HEK293T (cell line): ENCODE results near the gene TBX5.

Experiments used
- CTCF ChIA-PET: fragments of 350-600 bp; formaldehyde crosslinking; extraction: SDS; loops from one replicate; lab custom pipeline; 2021; ENCODE audit warnings: antibody characterized with exemption, inconsistent platforms; lab: Yijun Ruan, JAX
- POLR2A ChIA-PET: fragments of 350-600 bp; formaldehyde crosslinking; extraction: SDS; loops from one replicate; lab custom pipeline; 2020; ENCODE audit warnings: antibody characterized with exemption, inconsistent platforms; lab: Yijun Ruan, JAX
- DNase-seq: peaks from one replicate; pipeline ENCODE4 v3.0.0; 2012; ENCODE audit warnings: mixed read lengths; ENCODE audit errors: extremely low spot score
- ARNT ChIP-seq: fragments of 450-650 bp; IDR thresholded peaks from 2 replicates; pipeline ENCODE4 v1.6.1; 2017; ENCODE audit warnings: mild to moderate bottlenecking
- BHLHE40 ChIP-seq: fragments of 450-650 bp; IDR thresholded peaks from 2 replicates; pipeline ENCODE4 v1.6.1; 2016; ENCODE audit warnings: mild to moderate bottlenecking, moderate library complexity, borderline replicate concordance
- CTBP1 ChIP-seq: fragments of 450-650 bp; IDR thresholded peaks from 2 replicates; pipeline ENCODE4 v1.6.1; 2016; ENCODE audit warnings: borderline replicate concordance
- ELF4 ChIP-seq: fragments of 450-650 bp; IDR thresholded peaks from 2 replicates; pipeline ENCODE4 v1.6.1; 2017; ENCODE audit warnings: antibody characterized with exemption
- FOXA1 ChIP-seq: fragments of 450-650 bp; IDR thresholded peaks from 2 replicates; pipeline ENCODE4 v1.6.1; 2016; ENCODE audit warnings: mild to moderate bottlenecking
- FOXK2 ChIP-seq: fragments of 450-650 bp; IDR thresholded peaks from 2 replicates; pipeline ENCODE4 v1.6.1; 2016; ENCODE audit warnings: mild to moderate bottlenecking
- FOXM1 ChIP-seq: fragments of 450-650 bp; IDR thresholded peaks from 2 replicates; pipeline ENCODE4 v1.6.1; 2017; ENCODE audit warnings: mild to moderate bottlenecking, borderline replicate concordance
- HDGF ChIP-seq: fragments of 450-650 bp; IDR thresholded peaks from 2 replicates; pipeline ENCODE4 v1.6.1; 2017; ENCODE audit warnings: antibody characterized with exemption, borderline replicate concordance
- L3MBTL2 ChIP-seq: fragments of 450-650 bp; conservative IDR thresholded peaks from 2 replicates; pipeline ENCODE4 v1.6.1; 2016; ENCODE audit warnings: mild to moderate bottlenecking
- LEF1 ChIP-seq: fragments of 450-650 bp; IDR thresholded peaks from 2 replicates; pipeline ENCODE4 v1.6.1; 2017; ENCODE audit warnings: mild to moderate bottlenecking, borderline replicate concordance
- NFRKB ChIP-seq: fragments of 450-650 bp; IDR thresholded peaks from 2 replicates; pipeline ENCODE4 v1.6.1; 2016; ENCODE audit warnings: mild to moderate bottlenecking, moderate library complexity
- PKNOX1 ChIP-seq: fragments of 450-650 bp; IDR thresholded peaks from 2 replicates; pipeline ENCODE4 v1.6.1; 2016
- SP1 ChIP-seq: fragments of 450-650 bp; IDR thresholded peaks from 2 replicates; pipeline ENCODE4 v1.6.1; 2017
- SUZ12 ChIP-seq: fragments of 450-650 bp; IDR thresholded peaks from 2 replicates; pipeline ENCODE4 v1.6.1; 2016; ENCODE audit warnings: mild to moderate bottlenecking
- TARDBP ChIP-seq: fragments of 450-650 bp; IDR thresholded peaks from 2 replicates; pipeline ENCODE4 v1.6.1; 2016
- ZNF384 ChIP-seq: fragments of 450-650 bp; IDR thresholded peaks from 2 replicates; pipeline ENCODE4 v1.6.1; 2016

Gene TBX5

GRCh38 chr12:114343585-114344302 lies 62.2 kb downstream of the TBX5 start:
- TF ChIP-seq LEF1 (no peak), CTBP1 (no peak), PKNOX1 (no peak), NFRKB (no peak), L3MBTL2 (no peak), HDGF (no peak), FOXM1 (no peak), BHLHE40 (no peak), FOXK2 (no peak), ARNT (no peak)
- no peak for DNase-seq
- ChIA-PET CTCF (interaction anchor here (0.5 to 1.6 kb wide), 2 partner anchors 12 to 146 kb away, joined by 3 to 5 read pairs; no protein-coding TSS in a partner anchor), POLR2A (no interaction called here)

- POLR2A ChIA-PET: no interaction called here
- TF ChIP-seq LEF1: no peak
- no peak for TF ChIP-seq SUZ12
- TF ChIP-seq SP1: no peak
- no peak for TF ChIP-seq CTBP1
- TF ChIP-seq HDGF: no peak
- no peak for TF ChIP-seq PKNOX1
- TF ChIP-seq L3MBTL2: no peak
- no peak for TF ChIP-seq ZNF384
- no peak for TF ChIP-seq FOXA1
- no peak for TF ChIP-seq ELF4
- TF ChIP-seq NFRKB: no peak
Measured at GRCh38 chr12:114342656-114343055, 63.3 kb downstream of the TBX5 start.

GRCh38 chr12:114341635-114342034 lies 64.3 kb downstream of the TBX5 start:
- no peak for TF ChIP-seq TARDBP
- no peak for TF ChIP-seq ARNT
- TF ChIP-seq LEF1: no peak
- no peak for TF ChIP-seq SUZ12
- TF ChIP-seq HDGF: no peak
- TF ChIP-seq SP1: no peak
- no peak for TF ChIP-seq FOXM1
- no peak for TF ChIP-seq FOXA1
- no peak for TF ChIP-seq ZNF384
- no peak for TF ChIP-seq CTBP1
- TF ChIP-seq ELF4: no peak
- TF ChIP-seq L3MBTL2: no peak
- TF ChIP-seq FOXK2: no peak
- CTCF ChIA-PET: no interaction called here
- POLR2A ChIA-PET: no interaction called here
- no peak for DNase-seq

More at GRCh38 chr12:114342656-114343055, 63.3 kb downstream of the TBX5 start:
- DNase-seq: no peak
- CTCF ChIA-PET: interaction anchor here (0.6 to 1.6 kb wide), 2 partner anchors 13 to 34 kb away, joined by 3 to 5 read pairs; no protein-coding TSS in a partner anchor

GRCh38 chr12:114340231-114340630 lies 65.7 kb downstream of the TBX5 start:
- no peak for DNase-seq
- ChIA-PET POLR2A (no interaction called here), CTCF (no interaction called here)
- TF ChIP-seq SP1 (no peak), FOXM1 (no peak), BHLHE40 (no peak), L3MBTL2 (no peak), TARDBP (no peak), FOXK2 (no peak), SUZ12 (no peak)

GRCh38 chr12:114339626-114340025 lies 66.3 kb downstream of the TBX5 start:
- POLR2A ChIA-PET: no interaction called here
- CTCF ChIA-PET: no interaction called here

GRCh38 chr12:114335607-114336006 lies 70.3 kb downstream of the TBX5 start:
- DNase-seq: no peak
- TF ChIP-seq CTBP1: no peak
- no peak for TF ChIP-seq NFRKB
- no peak for TF ChIP-seq L3MBTL2
- TF ChIP-seq TARDBP: no peak
- no peak for TF ChIP-seq FOXK2
- TF ChIP-seq ELF4: no peak
- no peak for TF ChIP-seq PKNOX1
- no peak for TF ChIP-seq SP1
- TF ChIP-seq ZNF384: no peak
- no peak for TF ChIP-seq SUZ12
- no peak for TF ChIP-seq FOXA1
- TF ChIP-seq BHLHE40: no peak
- no peak for TF ChIP-seq HDGF
- no peak for TF ChIP-seq ARNT
- no peak for TF ChIP-seq FOXM1
- TF ChIP-seq LEF1: no peak
- CTCF ChIA-PET: no interaction called here
- POLR2A ChIA-PET: no interaction called here

More at GRCh38 chr12:114339626-114340025, 66.3 kb downstream of the TBX5 start:
- DNase-seq: no peak
- no peak for TF ChIP-seq PKNOX1
- no peak for TF ChIP-seq L3MBTL2
- no peak for TF ChIP-seq TARDBP
- TF ChIP-seq ARNT: no peak
